Brain microvascular endothelial cell (primary cell): ENCODE measurements around the gene ATP13A1.

Source experiments
- DNase-seq: peaks from one replicate; pipeline ENCODE4 v3.0.0-alpha.2; 2020
- H3K27ac ChIP-seq: fragments of 250-450 bp; sonication (Bioruptor Pico); 2 replicates; pipeline ENCODE4 v1.5.1; 2020; ENCODE audit warnings: mild to moderate bottlenecking, moderate library complexity
- H3K27me3 ChIP-seq: fragments of 250-450 bp; sonication (Bioruptor Pico); replicated peaks from 2 replicates; pipeline ENCODE4 v1.5.1; 2020; ENCODE audit warnings: mild to moderate bottlenecking
- H3K36me3 ChIP-seq: fragments of 250-450 bp; sonication (Bioruptor Pico); replicated peaks from 2 replicates; pipeline ENCODE4 v1.5.1; 2020; ENCODE audit warnings: mild to moderate bottlenecking
- H3K4me3 ChIP-seq: 2 replicates; pipeline ENCODE4 v1.5.1; 2011; ENCODE audit warnings: low read depth, mild to moderate bottlenecking, control low read depth, low read length, moderate library complexity
- in situ Hi-C: cut with HindIII; loops from 2 replicates; pipeline ENCODE4 v1.10.0; 2017; ENCODE audit warnings: low sequenced_read_pairs, low pct_ligation_motif_present
- TF ChIP-seq, protein P1 (sequence below): IDR thresholded peaks from 2 replicates; pipeline ENCODE4 v1.5.1; 2011; ENCODE audit warnings: low read depth, mild to moderate bottlenecking, moderate library complexity, low read length, control low read depth, inconsistent platforms; ENCODE audit errors: missing control alignments

Gene ATP13A1

DNA sequence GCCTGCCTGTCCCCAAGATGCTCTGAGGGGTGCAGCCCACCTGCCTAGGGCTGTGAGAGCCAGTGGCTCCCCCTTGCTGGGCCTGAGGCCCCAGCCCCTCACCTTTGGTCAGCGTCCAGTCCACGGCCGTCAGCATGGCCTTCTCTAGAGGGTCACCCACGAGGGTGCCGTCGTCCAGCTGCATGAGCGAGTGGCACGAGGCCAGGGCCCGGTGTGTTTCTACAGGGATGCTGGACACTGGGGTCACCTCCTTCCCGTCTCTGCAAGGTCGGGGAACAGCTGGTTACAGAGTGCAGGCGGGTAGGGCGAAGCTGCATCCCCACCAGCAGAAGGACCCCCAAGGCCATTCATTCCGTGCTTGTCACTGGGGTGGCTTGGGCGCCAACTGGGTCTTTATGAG is 9.0 kb downstream of the ATP13A1 start:
- H3K36me3 ChIP-seq = peaks cover 88% of the 10 kb centered on the region
- no peak overlapping the region for H3K27ac ChIP-seq
- in situ Hi-C loops = no loop called here
- TF ChIP-seq, protein P1, sequence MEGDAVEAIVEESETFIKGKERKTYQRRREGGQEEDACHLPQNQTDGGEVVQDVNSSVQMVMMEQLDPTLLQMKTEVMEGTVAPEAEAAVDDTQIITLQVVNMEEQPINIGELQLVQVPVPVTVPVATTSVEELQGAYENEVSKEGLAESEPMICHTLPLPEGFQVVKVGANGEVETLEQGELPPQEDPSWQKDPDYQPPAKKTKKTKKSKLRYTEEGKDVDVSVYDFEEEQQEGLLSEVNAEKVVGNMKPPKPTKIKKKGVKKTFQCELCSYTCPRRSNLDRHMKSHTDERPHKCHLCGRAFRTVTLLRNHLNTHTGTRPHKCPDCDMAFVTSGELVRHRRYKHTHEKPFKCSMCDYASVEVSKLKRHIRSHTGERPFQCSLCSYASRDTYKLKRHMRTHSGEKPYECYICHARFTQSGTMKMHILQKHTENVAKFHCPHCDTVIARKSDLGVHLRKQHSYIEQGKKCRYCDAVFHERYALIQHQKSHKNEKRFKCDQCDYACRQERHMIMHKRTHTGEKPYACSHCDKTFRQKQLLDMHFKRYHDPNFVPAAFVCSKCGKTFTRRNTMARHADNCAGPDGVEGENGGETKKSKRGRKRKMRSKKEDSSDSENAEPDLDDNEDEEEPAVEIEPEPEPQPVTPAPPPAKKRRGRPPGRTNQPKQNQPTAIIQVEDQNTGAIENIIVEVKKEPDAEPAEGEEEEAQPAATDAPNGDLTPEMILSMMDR = no peak
- no peak overlapping the region for H3K4me3 ChIP-seq
- H3K27me3 ChIP-seq = no peaks in the 10 kb centered on the region
- DNase-seq = no peak

DNA sequence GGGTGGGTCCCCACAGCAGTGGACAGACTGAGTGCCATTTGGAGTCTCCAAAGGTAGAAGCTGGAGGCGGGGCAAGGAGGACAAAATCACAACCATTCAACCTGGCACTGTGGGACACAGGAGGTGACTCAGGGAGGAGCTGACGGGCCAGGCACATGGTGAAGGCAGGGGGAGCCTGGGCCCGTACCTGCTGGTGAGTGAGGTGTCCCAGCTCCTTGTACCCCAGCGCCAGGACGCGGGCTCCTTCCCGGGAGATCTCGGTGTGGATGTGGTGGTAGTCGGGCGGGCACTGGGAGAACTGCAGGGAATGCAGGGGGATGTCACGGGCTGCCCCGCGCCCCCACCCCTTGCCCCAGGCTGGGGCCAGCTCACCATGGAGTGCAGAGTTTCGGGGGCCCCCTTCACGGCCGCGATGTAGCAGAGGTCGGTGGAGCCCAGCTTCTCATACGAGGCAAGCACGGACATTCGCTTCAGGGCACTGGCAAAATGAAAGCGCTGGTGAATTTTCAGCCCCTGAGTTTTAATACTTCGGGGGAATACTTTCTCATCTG is 9.8 kb downstream of the ATP13A1 start:
- TF ChIP-seq, protein P1 = no peak
- Histone ChIP-seq H3K36me3 (peaks cover 86% of the 10 kb centered on the region), H3K4me3 (no peak overlapping the region), H3K27ac (no peak overlapping the region), H3K27me3 (no peaks in the 10 kb centered on the region)
- no peak for DNase-seq
- in situ Hi-C loops = no loop called here

DNA sequence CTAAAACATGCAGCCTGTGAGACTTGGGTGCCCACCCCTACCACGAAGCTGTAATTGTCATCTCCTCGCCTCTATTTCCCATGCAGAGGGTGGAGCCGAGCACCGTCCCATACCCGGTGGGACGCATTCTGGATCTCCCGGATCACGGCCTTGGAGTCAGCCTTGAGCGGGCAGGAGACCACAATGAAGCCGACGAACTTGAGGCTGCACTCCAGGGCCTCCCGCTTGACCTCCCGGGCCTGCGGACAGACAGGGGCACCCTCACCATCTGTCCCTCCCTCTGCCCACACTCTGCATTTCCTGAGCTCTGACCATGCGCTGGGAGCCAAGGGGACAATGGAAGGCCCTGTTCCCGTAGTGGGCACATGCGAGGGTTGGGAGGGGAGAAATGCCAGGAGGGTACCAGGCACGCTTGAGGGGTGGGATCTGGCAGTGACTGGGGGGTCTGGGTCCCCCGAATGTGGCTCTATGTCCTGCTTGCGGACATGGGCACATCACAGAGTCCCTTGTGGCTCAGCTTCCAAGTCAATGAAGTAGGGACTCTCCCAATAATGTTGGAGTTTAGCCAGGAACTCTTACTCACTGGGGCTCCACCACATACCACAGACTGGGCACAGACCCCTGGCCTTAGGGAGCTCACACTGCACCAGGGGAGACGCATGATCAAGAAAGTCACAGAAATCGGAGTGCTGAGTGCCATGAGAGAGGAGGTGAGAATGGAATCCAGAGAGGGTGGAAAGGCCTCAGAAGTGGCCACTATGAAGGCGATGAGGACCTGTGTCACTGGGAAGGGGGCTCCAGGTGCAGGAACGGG is 10.8 kb downstream of the ATP13A1 start:
- in situ Hi-C loops = no loop called here
- Histone ChIP-seq H3K4me3 (no peak overlapping the region), H3K36me3 (peaks cover 84% of the 10 kb centered on the region), H3K27me3 (no peaks in the 10 kb centered on the region), H3K27ac (no peak overlapping the region)
- no peak for DNase-seq
- TF ChIP-seq, protein P1 = no peak

DNA sequence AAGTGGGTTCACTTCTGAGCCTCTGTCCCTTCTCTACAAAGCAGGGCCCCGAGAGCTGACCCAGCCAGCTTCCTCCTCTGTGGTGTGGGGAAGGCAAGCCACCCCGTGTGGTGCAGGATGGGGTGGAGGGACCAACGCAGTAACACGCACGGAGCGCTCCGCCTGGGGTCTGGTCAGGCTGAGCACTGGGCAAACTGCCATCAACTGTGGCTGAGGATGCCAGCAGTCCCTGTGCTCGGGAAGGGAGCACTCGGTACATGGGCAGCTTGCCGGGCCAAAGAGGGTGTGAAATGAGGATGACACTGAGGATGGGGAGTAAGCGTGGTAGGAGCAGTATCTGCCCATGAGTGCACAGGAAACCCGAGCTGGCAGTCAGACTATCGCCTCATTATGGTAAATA is 12.4 kb downstream of the ATP13A1 start:
- TF ChIP-seq, protein P1 = no peak
- H3K27ac ChIP-seq = no peak overlapping the region
- in situ Hi-C loops = no loop called here
- DNase-seq = no peak
- H3K36me3 ChIP-seq = peaks cover 79% of the 10 kb centered on the region
- H3K4me3 ChIP-seq = no peak overlapping the region
- no peaks in the 10 kb centered on the region for H3K27me3 ChIP-seq

DNA sequence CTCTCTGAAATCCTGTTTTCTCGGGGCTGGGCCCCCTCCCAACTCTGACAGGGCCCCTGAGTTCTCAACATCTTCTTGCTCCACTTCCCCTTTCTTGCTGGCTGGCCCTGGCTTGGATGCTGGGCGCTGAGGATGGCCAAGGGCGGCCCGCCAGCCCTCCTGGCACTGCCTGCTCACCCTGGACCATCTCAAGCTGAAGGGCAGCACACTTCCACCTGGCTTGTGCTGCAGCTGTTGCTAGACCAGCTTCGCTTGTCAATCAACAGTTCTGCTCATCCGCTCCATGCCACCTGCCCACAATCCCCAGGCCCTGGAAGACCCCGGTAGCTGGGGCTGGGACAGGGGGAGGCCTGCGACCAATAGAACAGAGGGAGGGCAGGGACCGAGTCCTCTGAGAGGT is 13.1 kb downstream of the ATP13A1 start:
- Histone ChIP-seq H3K4me3 (no peak overlapping the region), H3K36me3 (peaks cover 75% of the 10 kb centered on the region), H3K27me3 (no peaks in the 10 kb centered on the region), H3K27ac (no peak overlapping the region)
- DNase-seq = no peak
- TF ChIP-seq, protein P1 = no peak
- in situ Hi-C loops = no loop called here

DNA sequence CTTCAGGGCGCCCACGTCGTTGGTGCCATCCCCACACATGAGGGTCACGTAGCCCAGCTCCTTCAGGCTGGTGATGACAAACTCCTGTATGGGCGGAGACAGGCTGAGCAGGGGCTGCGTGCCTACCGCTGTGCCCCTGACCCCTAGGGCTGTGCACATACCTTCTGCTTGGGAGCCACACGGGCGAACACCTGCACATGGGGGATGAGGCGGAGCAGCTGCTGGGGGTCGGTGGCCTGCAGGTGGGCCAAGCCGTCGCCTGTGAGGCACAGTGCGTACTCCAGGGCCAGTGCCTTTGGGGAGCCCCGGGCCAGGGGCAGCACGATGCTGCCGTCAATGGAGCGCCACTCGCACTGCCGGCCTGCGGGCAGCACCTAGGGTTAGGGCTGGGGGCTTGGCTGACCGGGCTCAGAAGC is 13.9 kb downstream of the ATP13A1 start:
- TF ChIP-seq, protein P1 = no peak
- in situ Hi-C loops = no loop called here
- Histone ChIP-seq H3K27me3 (no peaks in the 10 kb centered on the region), H3K36me3 (peaks cover 67% of the 10 kb centered on the region), H3K4me3 (no peak overlapping the region), H3K27ac (no peak overlapping the region)
- DNase-seq = no peak
